HG02938 (cell line): ENCODE data around the gene MBNL1.
"Not testable (repeated sequence)": the region's sequence is repeated elsewhere in the genome, so short reads cannot be mapped to it uniquely, and the experiment has no call there.

ENCODE experiments used
- ATAC-seq: cut with Tn5 transposase; IDR thresholded peaks from one replicate; pipeline ENCODE4 v1.9.1; 2021; ENCODE audit warnings: mild to moderate bottlenecking, moderate library complexity; ENCODE audit not compliant: unreplicated experiment

The MBNL1 gene

GRCh38 chr3:152317184-152317583 is 48.5 kb downstream of the MBNL1 start:
- ATAC-seq = no peak

GRCh38 chr3:152317956-152318355 is 49.2 kb downstream of the MBNL1 start:
- ATAC-seq = no peak

- ATAC-seq = no peak
Measured at GRCh38 chr3:152318512-152318911, 49.8 kb downstream of the MBNL1 start.

GRCh38 chr3:152319256-152319655 is 50.5 kb downstream of the MBNL1 start:
- ATAC-seq = no peak

DNA sequence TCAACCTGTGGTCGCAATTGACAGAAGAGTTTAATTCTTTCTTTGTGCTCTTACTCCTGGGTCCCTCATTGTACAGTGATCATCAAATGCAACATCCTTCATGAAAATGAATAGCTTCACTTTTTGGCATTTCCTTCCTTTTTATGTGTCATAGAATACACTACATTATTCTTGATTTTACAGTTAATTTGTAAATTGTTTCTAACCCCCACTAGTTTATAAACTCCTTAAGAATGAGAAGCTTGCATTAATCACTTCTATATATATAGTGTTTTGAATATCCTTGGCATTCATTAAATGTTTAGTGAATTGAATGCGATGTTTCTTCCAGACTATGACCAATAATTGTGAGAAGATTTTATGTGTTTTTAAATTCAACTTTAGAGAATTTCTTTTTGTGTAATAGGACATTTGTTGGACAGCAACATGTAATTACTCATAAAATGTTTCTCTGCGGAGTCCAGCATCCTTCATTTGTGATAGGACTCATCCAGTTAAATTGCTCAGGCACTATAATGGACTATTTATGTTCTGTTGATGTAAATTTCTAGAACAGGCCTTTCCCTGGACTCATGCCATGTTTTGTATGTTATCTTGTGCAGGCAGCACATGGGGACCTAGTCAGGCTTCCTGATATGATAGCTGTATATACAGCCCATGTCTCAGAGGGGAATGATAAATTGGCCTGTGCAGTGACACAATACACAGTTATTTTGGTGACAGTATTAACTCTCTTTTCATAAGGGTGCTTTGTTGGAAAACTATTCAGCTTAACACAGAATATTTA is 51.3 kb downstream of the MBNL1 start:
- no peak for ATAC-seq

DNA sequence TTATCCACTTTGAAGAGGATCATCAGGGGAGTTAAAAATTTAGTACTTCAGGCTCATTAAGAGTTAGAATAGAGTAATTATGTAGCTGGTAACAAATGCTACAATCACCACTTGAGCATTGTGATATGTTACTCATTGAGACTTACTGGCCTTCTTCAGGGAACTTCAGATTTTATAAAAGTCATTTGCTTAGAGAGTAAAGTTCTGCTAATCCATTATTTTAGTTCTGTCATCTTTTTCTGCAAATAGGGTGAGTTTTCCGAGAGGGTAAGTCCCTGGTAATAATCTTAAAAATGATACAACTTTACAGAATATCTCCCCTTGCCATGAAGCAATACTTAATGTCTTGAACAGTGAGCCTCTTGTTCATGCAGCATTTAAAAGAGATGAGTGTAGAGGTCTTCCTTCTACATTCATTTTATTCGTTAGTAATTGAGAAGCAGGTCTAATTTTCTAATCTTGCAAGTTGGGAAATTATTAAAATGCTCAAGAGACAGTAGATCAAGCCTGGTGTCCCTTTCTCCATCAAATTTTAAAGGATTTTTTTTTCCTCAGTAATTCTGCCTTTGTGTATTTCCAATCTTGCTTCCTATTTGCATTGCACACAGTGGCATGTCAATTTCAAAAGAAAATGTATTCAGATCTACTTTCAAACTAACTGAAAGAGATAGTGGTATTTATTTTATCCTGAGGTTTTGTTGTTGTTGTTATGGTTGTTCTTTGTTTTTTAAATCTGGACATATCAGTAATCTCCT is 52.6 kb downstream of the MBNL1 start:
- ATAC-seq = no peak

GRCh38 chr3:152321955-152322377 is 53.2 kb downstream of the MBNL1 start:
- no peak for ATAC-seq

DNA sequence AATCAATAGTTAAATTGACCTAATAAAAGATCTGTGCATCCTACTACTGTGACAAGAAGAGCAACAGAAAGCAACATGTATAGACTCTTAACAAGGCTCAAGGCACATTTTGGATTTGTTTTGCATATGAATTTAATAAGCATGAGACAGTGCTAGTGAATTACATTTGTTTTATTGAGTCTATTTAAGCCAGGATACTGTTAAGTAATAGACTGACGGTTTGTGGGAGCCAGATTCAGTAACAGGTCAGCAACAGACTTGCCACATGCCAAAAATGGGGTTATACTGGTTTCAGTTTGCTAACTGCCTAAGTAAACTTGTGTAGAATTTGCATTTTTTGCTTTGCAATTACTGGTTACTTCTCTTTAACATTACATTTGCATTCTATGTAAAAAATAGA is 54.0 kb downstream of the MBNL1 start:
- peak; percentile 59 for ATAC-seq

DNA sequence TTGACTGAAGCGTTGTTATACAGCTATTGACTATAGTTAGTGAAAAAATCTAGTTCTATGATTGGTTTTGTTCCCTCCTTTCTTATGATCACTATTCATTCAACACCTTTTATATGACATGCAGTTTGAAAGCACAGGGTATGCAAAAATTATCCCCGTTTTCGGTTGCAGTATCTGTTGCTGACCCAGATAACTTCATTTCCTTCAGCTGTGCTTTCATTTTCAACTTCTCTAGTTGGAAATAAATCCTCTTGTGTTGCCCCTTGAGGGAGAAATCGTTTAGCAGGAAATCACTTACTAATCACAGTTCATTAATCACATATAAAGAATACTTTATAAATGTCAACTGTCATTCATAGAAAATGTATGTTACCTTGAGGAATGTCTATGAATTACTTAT is 55.1 kb downstream of the MBNL1 start:
- peak; percentile 79 for ATAC-seq

DNA sequence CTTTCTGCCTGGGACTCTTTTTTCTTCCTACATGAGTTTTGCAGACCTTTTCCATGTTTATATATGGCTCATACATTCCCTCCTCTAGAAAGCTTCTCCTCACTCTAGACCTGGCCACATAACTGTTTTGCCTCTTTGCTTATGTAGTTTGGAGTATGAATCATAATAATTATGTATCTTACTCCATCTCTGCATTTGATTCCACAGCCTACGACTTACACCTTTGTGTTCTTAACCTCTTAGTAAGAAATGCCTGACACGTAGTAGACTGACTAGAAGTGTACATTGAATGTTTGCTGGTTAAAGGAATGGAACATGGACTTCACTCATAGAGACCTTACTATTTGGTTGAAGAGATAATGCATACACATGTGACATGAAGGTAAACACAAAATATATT is 56.4 kb downstream of the MBNL1 start:
- ATAC-seq = no peak

DNA sequence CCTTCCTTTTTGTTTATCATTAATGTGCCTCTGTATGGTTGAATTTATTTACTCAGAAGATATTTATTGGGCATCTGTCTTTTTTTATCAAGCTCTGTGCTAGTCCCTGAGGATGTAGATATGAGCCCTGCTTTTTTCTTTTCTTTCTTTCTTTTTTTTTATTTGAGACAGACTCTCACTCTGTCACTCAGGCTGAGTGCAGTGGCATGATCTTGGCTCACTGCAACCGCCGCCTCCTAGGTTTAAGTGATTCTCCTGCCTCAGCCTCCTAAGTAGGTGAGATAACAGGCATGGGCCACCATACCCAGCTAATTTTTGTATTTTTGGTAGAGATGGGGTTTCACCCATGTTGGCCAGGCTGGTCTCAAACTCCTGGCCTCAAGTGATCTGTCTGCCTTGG is 58.5 kb downstream of the MBNL1 start:
- no peak for ATAC-seq

GRCh38 chr3:152328841-152329240 is 60.1 kb downstream of the MBNL1 start:
- no peak for ATAC-seq

DNA sequence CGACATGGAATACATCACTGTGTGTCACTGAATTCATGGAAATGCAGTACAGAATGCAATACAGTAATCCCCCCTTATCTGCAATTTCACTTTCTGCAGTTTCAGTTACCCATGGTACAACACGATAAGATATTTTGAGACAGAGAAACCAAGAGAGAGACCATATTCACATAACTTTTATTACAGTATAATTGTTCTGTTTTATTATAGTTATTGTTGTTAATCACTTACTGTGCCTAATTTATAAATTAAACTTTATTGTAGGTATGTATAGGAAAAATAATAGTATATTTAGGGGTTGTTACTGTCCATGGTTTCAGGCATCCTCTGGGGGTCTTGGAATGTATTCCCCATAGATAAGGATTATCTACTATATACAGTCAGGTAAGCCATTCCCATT is 61.8 kb downstream of the MBNL1 start:
- ATAC-seq = no peak

- ATAC-seq = no peak
Measured at GRCh38 chr3:152331018-152331541, 62.4 kb downstream of the MBNL1 start.

DNA sequence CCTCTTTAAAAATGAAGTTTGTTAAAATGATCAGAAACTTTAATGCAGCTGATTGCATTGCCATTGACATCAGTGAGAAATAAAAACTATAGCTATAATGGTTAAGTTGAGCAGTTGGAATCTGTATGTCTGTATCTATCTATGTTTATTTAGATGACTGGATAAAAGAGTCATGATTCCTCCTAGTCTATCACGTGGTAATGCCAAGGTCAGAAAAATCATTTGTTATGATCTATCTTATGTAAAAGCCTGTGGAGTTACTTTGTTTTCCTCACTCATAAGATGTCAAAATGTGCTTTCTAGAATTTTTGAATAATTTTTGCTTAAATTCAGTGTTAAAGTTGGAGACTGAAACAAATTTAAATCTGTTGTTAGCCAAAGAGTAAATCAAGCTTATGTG is 63.3 kb downstream of the MBNL1 start:
- no peak for ATAC-seq

DNA sequence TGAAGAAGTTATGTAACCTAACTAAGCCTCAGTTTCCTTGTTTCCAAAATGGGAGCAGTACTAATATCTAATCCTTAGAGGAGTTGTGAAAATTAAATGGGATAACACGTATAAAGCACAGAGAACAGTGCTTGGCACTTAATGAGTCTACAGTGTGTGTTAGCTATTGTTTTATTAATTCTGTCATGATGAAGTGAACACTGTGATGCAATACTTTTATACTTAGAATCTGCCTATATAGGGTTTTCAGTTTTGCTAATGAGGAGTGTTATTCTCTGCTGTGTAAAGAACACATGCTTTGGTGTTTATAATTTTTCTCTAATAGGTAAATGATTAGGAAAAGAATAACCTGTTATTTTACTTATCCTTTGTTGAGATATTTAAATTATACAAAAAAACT is 65.2 kb downstream of the MBNL1 start:
- no peak for ATAC-seq

GRCh38 chr3:152334761-152335160 is 66.0 kb downstream of the MBNL1 start:
- ATAC-seq = no peak

DNA sequence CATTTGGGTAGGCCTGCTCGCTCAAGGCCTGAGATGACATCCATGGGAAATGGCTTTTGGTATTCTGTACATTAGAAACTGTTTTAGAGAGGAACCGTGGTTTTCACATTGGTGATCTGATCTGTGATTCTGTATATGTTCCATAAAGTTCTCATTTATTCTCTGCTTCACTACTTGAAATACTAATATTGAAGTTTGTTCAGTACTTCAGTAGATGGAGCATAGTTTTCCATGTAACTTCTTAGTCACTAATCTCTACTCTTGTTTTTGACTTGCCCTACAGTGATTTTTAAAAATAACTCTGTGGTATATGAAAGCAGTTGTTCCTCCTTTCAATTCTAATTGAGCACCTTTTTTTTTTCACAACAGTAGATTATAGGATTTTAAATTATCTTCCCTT is 66.5 kb downstream of the MBNL1 start:
- peak; percentile 32 for ATAC-seq

- ATAC-seq = not testable (repeated sequence)
Measured at GRCh38 chr3:152337337-152337736, 68.6 kb downstream of the MBNL1 start.

DNA sequence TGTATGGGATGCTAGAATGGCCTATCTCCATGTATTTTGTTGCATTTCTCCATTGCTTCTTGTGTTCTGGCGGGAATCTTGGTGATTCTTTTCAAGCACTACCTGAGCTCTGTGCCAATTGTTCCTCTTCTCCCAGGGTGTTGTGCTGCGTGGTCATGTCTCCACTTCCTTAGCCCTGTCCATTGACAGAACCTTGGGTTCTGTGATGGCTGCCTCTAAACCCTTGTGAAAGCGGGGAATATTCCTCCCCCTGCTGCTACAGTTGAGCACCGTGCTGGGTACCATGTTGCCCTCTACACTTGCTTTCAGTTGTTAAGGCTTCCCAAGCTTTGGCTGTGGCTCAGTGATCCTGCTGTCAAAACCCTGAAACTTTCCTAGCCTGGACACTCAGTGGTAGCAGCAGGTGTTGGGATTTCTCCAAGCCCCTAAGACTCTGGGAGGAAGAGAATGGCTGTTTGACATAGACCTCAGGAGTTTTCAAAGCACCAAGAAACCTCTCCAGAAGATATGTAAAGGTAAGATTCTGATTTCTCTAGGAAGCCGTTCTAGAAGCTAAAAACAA is 69.5 kb downstream of the MBNL1 start:
- ATAC-seq = no peak

GRCh38 chr3:152339881-152340505 is 71.3 kb downstream of the MBNL1 start:
- ATAC-seq = no peak
